ENCODE measurements around the gene MAP3K2.
"Not testable (repeated sequence)": the region's sequence is repeated elsewhere in the genome, so short reads cannot be mapped to it uniquely, and the experiment has no call there.

The MAP3K2 gene

DNA sequence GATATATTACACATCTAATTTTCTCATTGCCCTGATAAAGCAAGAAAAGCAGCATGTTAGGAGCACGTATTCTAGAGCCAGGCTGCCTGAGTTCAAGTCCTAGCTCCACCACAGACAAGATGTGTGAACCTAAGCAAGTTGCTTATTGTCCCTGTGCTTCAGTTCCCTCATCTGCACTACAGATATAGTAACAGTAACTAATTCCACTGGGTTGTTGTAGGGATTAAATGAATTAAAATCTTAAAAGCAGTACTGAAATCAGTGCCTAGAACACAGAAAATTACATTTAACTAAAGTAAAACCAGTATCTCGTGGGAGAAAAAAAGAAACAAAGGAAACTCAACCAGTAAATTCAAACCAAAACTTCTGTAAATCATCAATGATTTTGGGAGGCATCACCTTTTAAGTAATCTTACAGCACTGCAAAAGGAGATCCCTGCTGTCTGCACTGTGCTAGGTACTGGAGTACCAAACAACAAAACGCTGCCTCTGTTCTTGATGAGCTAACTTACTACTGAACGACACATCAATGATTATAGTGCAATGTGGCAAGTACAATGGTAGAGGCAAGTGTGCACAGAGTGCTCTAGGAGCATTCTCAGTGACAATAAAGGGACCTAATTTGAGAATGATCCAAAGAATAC is 7.9 kb downstream of the MAP3K2 start:
- DNase-seq (ENCODE audit: low spot score) = no peak

DNA sequence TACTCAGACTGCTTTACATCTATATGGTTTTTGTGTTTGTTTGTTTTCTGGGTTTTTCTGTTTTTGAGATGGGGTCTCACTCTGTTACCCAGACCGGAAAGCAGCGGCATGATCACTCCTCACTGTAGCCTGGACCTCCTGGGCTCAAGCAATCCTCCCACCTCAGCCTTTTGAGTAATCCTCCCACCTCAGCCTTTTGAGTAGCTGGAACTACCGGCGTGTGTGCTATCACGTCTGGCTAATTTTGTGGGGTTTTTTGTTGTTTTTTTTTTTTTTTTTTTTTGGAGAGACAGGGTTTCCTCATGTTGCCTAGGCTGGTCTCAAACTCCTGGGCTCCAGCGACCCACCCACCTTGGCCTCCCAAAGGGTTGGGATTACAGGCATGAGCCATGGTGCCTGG is 9.1 kb downstream of the MAP3K2 start:
- no peak for DNase-seq (ENCODE audit: low spot score)

DNA sequence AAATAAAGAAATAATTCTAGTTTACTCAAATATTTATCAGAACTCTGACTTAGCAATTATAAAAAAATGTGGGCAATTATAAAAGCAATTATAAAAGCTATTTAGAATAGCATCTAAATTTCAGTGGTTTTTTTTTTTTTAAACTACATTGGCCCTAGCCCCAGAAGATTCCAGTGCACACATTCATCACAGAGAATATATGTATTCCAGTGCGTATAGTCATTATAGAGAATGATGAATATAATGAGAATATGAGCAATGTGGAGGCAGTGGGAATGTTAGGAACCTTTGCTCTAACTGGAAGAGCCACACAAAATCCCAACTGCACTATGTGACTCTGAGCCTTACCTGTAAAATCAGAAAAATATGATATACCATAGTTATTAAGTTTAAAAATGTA is 10.5 kb downstream of the MAP3K2 start:
- DNase-seq (ENCODE audit: low spot score) = no peak

DNA sequence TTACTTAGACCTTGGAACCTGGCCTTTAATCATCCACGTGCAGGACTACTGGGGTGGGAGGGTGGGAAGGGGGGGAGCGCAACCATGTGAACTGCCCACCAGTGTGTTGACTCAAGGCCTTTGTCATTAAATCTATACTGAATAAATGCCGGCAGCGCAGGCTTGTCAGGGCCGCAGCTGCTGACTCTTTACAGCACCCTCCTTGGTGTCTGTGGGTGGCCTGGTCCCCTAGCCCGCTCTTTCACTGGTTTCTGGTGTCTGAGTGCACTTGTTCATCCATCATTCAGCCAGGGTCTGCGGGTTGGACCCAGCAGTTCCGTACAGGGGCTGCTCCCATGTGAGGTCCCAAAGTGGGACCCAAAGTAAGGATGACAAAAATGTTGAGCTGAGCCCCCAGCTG is 11.5 kb downstream of the MAP3K2 start:
- DNase-seq (ENCODE audit: low spot score) = no peak

DNA sequence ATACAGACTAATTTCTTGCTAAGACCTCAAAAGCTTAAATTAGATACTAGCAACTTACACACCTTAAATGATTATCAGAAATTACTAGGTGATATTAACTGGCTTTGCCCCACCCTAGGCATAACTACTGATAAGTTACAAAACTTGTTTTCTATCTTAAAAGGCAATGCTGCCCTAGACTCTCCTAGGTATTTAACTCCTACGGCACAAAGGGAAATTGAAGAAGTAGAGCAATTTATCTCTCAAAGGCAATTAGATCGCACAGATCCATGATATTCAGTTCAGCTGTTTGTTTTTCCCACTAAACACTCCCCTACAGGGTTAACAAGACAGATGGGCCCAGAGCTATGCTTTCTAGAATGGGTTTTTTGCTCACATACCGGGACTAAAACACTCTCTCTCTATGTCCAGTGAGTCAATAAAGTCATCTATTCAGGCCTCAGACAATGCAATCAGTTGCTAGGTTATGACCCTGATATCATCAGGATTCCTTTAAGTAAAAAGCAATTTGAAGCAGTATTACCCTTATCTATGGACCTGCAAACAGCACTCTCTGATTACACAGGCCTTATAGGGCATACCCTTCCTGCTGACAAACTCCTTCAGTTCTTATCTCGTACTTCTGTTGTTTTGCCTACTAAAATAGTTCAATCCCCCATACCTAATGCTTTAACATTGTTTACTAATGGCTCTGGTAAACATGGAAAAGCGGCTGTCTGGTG is 14.3 kb downstream of the MAP3K2 start:
- DNase-seq (ENCODE audit: low spot score) = no peak

DNA sequence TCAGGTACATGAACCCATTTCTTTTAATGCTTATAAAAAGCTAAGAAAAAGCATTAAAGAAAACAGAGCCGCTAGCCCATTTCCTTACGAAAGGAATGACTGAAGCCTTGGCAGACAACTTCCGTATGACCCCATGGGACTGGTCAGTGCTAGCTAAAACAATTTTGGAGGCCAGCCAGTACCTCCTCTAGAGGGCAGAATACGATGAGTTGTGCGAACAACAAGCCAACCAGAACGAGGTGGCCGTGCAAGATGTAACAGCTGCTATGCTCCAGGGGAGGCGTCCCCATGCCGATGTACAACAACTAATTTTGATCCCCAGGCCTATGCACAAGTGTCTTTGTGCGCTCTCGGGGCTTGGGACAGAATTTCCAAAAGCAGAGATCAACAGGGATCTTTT is 16.7 kb downstream of the MAP3K2 start:
- DNase-seq (ENCODE audit: low spot score) = no peak

DNA sequence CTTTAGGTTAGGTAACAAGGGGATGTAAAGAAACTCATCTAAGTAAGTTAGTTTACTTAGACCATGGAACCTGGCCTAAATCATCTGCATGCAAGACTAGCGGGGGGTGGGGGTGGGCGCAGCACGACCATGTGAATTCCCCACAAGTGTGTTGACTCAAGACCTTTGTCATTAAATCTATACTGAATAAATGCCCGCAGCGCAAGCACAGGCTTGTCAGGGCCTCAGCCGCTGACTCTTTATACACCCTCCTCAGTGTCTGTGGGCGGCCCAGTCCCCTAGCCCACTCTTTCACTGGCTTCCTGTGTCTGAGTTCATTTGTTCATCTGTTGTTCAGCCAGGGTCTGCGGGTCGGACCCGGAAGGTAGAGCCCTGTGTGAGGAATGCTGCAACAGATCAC is 17.8 kb downstream of the MAP3K2 start:
- no peak for DNase-seq (ENCODE audit: low spot score)

DNA sequence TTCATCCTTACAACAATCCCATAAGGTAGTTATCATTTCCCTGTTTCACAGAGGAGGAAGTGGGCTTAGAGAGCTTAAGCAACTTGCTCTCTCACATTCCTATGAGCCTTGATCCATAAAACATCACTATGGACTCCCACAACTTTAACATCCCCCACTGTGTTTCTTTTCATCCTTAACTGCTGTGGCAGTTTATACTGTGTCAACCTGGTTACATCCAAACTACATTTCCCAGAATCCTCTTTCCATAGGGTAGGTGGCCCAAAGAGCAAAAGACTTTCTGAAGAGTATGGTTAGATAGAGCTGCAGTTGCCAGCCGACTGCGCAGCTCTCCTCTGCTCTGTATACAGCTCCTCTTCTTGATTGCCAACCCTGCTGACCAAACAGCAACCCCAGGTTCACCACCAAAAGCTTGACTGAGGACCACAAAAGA is 22.5 kb downstream of the MAP3K2 start:
- DNase-seq (ENCODE audit: low spot score) = no peak

DNA sequence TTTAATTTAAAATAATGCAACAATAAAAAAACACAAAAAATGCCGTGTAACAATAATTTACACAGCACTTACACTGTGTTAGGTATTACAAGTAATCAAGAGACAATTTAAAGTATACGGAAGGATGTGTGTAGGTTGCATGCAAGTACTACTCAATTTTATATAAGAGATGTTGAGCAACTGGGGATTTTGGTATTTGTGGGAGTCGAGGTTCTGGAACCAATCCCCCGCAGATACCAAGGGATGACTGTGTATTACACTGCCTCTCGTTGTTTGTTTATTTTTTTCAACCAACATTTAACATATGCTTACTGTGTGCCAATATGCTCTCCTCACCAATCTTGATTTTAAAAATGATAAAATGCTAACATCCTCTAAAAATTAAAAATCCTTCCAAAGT is 24.8 kb downstream of the MAP3K2 start:
- DNase-seq (ENCODE audit: low spot score) = no peak

DNA sequence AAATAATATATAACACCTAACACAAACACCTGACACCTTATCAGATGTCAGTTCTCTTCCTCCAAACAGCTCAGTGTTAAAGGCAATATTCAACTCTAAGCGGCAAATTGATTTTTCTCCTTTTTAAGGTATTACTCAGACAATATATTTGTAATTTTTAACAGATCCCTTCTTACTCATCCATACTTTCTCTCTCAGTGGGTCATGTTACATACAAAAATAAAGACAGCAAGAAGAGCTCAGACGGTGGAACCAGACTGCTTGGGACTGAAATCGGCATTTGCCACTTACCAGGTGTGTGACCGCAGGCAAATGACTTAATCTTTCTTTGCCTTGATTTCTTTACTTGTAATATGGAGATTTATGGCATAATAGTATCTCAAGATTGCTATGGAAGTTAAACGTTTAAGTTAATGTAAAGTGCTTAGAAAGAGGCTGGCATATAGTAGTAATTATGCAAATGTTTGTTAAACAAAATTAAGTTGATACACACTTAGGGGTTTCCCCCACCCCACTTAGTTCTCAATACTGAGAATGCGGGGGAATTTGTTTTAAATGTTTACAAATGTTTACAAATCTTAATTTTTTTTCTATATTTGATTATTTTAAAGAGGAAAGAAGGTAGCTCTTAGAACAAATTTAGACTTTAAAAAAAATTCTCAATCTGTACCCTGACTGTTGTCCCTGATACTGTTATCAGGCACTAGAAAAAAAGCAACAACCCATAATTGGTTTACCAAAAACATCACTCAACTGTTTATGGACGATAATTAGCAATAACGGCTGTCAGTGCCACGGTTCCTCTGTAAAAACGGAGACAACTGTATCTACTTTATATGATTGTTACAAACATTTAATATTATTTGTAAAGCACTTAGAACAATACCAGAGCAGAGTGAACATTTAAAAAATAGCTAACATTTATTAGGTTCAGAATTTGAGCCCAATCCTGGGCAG is 25.6 kb downstream of the MAP3K2 start:
- DNase-seq (ENCODE audit: low spot score) = no peak

DNA sequence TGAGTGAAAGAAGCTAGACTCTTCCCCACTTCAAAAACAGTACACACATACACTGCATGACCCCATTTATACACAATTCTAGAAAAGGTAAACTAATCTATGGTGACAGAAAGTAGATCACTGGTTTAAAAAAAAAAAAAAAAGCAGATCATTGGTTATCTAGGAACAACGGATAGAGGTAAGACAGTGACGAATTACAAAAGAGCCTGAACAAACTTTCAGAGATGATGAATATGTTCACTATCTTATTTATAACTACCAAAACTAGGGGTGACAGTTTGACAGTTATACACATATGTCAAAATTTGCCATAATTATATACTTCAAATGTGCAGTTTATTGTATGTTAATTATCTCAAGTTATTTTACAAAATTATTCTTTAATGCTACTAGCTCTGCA is 27.5 kb downstream of the MAP3K2 start:
- no peak for DNase-seq (ENCODE audit: low spot score)

DNA sequence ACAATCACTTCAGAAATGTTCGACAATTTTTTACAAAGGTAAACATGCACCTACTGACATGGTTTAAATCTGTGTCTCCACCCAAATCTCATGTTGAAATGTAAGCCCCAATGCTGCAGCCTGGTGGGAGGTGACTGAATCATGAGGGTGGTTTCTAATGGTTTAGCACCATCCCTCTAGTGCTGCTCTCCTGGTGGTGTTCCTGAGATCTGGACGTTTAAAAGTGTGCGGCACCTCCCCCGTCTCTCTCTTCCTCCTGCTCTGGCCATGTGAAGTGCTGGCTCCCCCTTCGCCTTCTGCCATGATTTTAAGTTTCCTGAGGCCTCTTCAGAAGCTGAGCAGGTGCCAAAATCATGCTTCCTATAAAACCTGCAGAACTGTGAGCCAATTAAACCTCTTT is 28.3 kb downstream of the MAP3K2 start:
- no peak for DNase-seq (ENCODE audit: low spot score)

DNA sequence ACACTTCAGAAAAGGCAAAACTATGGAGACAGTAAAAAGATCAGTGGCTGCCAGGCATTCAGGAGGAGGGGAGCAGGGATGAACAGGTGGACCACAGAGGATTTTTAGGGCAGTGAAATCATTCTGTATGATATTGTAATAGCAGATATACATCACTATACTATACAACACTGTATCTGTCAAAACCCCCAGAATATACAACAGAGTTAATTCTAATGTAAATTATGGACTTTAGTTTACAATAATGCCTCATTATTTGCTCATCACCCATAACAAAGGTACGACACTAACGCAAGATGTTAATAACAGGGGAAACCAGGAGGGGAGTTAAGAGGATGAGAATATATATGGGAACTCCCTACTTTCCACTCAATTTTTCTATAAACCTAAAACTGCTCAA is 28.8 kb downstream of the MAP3K2 start:
- no peak for DNase-seq (ENCODE audit: low spot score)

DNA sequence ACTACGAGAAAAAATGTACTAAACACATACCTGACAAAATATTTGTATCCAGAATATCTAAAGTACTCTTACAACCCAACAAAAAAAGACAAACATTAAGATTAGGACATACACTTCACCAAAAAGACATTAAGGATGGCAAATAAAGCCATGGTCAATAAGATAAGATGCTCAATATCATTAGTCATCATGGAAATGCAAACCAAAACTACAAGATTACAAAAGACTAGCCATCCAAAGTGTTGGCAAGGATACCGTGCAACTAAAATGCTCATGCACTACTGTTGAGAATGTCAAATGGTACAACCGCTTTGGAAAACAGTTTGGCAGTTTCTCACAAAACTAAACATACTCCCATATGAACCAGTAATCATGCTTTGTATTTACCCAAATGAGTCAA is 29.7 kb downstream of the MAP3K2 start:
- no peak for DNase-seq (ENCODE audit: low spot score)

DNA sequence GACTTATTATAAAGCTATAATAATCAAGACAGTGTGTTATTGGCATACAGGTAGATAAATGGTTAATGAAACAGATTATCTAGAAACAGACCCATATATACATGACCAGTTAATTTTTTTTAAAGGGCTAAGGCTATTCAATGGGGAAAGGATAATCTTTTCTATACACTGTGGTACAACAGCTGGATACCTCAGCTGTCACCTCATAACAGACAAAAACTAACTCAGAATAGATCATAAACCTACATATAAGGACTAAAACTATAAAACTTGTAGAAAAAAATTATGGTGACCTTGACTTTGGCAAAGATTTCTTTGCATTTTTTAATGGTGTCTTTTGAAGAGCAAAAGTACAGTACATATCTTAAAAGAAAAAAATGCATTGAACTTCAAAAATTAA is 30.2 kb downstream of the MAP3K2 start:
- no peak for DNase-seq (ENCODE audit: low spot score)

DNA sequence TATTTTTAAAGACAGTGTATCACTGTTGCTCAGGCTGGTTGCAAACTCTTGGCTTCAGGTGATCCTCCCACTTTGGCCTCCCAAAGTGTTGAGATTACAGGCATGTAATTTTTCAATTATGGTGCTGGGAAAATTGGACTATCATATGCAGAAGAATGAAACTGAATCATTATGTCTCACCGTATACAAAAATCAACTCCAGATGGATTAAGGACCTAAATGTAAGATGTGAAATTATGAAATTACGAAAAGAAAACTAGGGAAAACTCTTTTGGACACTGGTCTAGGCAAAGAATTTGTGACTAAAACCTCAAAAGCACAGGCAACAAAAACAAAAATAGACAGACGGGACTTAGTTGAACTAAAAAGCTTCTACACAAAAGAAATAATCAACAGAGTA is 31.2 kb downstream of the MAP3K2 start:
- DNase-seq (ENCODE audit: low spot score) = no peak

DNA sequence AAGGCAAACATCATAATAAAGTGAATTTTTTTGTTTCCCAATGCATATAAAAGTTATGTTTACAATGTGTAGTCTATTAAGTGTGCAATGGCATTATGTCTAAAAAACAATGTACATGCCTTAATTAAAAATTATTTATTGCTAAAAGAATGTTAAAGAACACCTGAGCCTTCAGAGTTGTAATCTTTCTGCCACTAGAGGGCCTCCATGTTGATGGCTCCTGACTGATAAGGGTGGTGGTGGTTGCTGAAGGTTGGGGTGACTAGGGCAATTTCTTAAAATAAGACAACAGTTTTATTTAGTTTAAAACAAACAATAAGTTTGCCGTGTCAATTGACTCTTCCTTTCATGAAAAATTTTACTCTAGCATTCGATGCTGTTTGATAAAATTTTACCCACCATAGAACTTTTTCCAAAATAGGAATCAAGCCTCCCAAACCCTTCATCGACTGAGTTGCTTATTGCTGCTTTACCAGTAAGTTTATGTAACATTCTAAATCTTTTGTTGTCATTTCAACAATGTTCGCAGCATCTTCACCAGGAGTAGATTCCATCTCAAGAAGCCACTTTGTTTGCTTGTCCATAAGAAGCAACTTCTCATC is 32.3 kb downstream of the MAP3K2 start:
- peak; percentile 37 for DNase-seq (ENCODE audit: low spot score)

DNA sequence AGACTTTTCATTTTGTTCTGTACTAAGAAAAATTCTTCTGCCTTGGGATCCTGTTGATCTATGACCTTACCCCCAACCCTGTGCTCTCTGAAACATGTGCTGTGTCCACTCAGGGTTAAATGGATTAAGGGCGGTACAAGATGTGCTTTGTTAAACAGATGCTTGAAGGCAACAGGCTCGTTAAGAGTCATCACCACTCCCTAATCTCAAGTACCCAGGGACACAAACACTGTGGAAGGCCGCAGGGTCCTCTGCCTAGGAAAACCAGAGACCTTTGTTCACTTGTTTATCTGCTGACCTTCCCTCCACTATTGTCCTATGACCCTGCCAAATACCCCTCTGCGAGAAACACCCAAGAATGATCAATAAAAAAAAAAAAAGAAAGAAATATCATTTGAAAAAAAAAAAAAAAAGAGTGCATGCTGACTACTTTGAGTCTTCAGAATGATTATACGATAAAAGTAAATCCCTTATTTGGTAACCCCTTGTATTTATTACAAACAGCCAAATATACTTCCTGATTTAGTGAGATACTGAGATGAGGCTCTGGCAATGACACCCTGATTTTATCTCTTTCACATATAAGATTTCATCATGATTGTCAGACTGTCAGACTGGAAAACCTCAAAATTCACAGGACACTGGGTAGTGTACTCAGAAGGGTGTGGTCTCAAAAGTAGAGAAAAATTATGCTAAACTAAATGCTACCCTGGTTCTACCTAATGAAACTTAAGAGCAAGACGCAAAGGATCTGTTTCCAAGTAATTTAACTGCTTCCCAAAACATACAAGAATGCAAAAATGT is 33.7 kb downstream of the MAP3K2 start:
- not testable (repeated sequence) for DNase-seq (ENCODE audit: low spot score)

DNA sequence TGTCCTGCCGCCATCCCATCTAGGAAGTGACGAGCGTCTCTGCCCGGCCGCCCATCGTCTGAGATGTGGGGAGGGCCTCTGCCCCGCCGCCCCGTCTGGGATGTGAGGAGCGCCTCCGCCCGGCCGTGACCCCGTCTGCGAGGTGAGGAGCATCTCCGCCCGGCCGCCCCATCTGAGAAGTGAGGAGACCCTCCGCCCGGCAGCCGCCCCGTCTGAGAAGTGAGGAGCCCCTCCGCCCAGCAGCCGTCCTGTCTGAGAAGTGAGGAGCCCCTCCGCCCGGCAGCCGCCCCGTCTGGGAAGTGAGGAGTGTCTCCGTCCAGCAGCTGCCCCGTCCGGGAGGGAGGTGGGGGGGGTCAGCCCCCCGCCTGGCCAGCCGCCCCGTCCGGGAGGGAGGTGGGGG is 34.6 kb downstream of the MAP3K2 start:
- not testable (repeated sequence) for DNase-seq (ENCODE audit: low spot score)

DNA sequence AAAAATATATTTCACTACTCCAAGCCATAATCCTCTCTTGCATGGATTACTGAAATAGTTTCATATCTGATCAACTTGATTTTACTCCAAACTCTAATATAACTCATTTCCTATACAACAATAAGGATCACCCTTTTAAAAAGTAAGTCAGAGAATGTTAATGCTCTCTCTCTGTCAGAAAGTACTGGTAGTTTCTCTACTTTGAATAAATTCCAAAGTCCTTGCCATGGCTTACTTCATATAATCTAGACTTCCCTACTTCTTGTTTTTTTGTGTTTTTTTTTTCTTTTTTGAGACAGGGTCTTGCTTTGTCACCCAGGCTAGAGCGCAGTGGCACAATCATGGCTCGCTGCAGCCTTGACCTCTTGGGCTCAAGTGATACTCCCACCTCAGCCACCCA is 36.2 kb downstream of the MAP3K2 start:
- DNase-seq (ENCODE audit: low spot score) = no peak

DNA sequence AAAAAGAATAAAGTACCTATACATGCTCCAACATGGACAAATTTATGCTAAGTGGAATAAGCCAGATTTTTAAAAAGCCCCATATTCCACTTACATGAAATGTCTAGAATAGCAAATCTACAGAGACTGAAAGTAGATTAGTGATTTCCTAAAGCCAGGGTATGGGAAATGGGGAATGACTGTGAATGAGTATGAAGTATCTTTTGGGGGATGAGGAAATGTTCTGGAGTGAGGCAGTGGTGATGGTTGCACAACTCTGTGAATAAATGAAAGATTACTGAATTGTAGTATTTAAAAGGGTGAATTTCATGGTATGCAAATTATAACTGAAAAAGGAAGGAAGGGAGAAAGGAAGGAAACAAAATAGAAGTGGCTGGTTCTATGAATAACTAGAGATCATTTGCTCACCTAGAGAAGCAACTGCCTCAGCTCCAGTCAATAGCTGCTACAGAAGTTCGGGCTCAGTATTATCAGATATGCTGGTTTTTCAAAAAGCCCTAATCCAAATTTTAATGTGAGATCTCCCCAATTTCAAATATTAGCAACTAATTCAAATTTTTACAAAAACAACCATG is 39.3 kb downstream of the MAP3K2 start:
- DNase-seq (ENCODE audit: low spot score) = no peak
